Measurements from ENCODE around the gene TMEM26. TPM values are rescaled to one million over a fixed set of nuclear protein-coding genes. Genes with fewer than 3 reads are reported as not detected.

The TMEM26 gene
- total RNA-seq, 2 donors from 2014 or later: not detected

GRCh38 chr10:61448841-61449600 is 4.2 kb downstream of the TMEM26 start:
- intact Hi-C loops (cut with DNase I): no loop called here
- peaks cover 0 to 5% of the 10 kb centered on the region in 2 donors for H3K27me3 ChIP-seq
- ATAC-seq: no peak

GRCh38 chr10:61448091-61448490 is 5.1 kb downstream of the TMEM26 start:
- WGBS, 2 donors: 52 to 66% methylated on average over 3 of the region's 3 CpGs
- ATAC-seq (no peak), DNase-seq (no peak)
- no peaks in the 10 kb centered on the region for H3K36me3 ChIP-seq (replicated peaks in 1 of 2; ENCODE audit: insufficient read depth in 1 of 2, low read depth in 2 of 2)
- no peaks in the 10 kb centered on the region for H3K9me3 ChIP-seq
- no peak overlapping the region for H3K4me3 ChIP-seq
- H3K4me1 ChIP-seq: peaks cover 12% of the 10 kb centered on the region
- intact Hi-C loops (cut with DNase I): no loop called here
- TF ChIP-seq CTCF (IDR thresholded peaks at IDR 0.05) (no peak), POLR2A (IDR thresholded peaks at IDR 0.05) (no peak)
- H3K27me3 ChIP-seq: peaks cover 0 to 1% of the 10 kb centered on the region in 2 donors
- H3K27ac ChIP-seq: no peak overlapping the region

More at GRCh38 chr10:61448841-61449600, 4.2 kb downstream of the TMEM26 start:
- no peak overlapping the region for H3K4me3 ChIP-seq
- H3K9me3 ChIP-seq: no peaks in the 10 kb centered on the region
- no peaks in the 10 kb centered on the region for H3K36me3 ChIP-seq (replicated peaks in 1 of 2; ENCODE audit: insufficient read depth in 1 of 2, low read depth in 2 of 2)
- no peak for DNase-seq
- peaks cover 18% of the 10 kb centered on the region for H3K4me1 ChIP-seq
- 54 to 63% methylated on average over 5 of the region's 5 CpGs for WGBS, 2 donors
- no peak for TF ChIP-seq CTCF (IDR thresholded peaks at IDR 0.05)
- no peak overlapping the region for H3K27ac ChIP-seq

- H3K27ac ChIP-seq: no peak overlapping the region
- WGBS, 2 donors: 58 to 64% methylated on average over 4 of the region's 4 CpGs
- H3K4me1 ChIP-seq: no peaks in the 10 kb centered on the region
- H3K36me3 ChIP-seq (replicated peaks in 1 of 2; ENCODE audit: insufficient read depth in 1 of 2, low read depth in 2 of 2): no peaks in the 10 kb centered on the region
- DNase-seq: no peak
- H3K4me3 ChIP-seq: no peak overlapping the region
- H3K27me3 ChIP-seq: no peaks in the 10 kb centered on the region
- no peak for TF ChIP-seq CTCF (IDR thresholded peaks at IDR 0.05)
- TF ChIP-seq POLR2A (IDR thresholded peaks at IDR 0.05): no peak
- no peak for ATAC-seq
- intact Hi-C loops (cut with DNase I): no loop called here
- H3K9me3 ChIP-seq: no peaks in the 10 kb centered on the region
Observed at GRCh38 chr10:61439058-61439609, 14.0 kb downstream of the TMEM26 start.

GRCh38 chr10:61438141-61438988 is 14.8 kb downstream of the TMEM26 start:
- H3K9me3 ChIP-seq: no peaks in the 10 kb centered on the region
- ATAC-seq (no peak), DNase-seq (no peak)
- H3K27me3 ChIP-seq: no peaks in the 10 kb centered on the region
- intact Hi-C loops (cut with DNase I): no loop called here
- 35 to 41% methylated on average over 2 of the region's 2 CpGs for WGBS, 2 donors
- no peaks in the 10 kb centered on the region for H3K36me3 ChIP-seq (replicated peaks in 1 of 2; ENCODE audit: insufficient read depth in 1 of 2, low read depth in 2 of 2)
- no peak overlapping the region for H3K4me3 ChIP-seq
- TF ChIP-seq POLR2A (IDR thresholded peaks at IDR 0.05): no peak
- no peaks in the 10 kb centered on the region for H3K4me1 ChIP-seq
- no peak overlapping the region for H3K27ac ChIP-seq

GRCh38 chr10:61423178-61423577 is 30.0 kb downstream of the TMEM26 start:
- Histone ChIP-seq H3K36me3 (replicated peaks in 1 of 2; ENCODE audit: insufficient read depth in 1 of 2, low read depth in 2 of 2) (no peaks in the 10 kb centered on the region), H3K9me3 (no peaks in the 10 kb centered on the region), H3K27ac (no peak overlapping the region), H3K4me1 (no peaks in the 10 kb centered on the region), H3K27me3 (no peaks in the 10 kb centered on the region), H3K4me3 (no peak overlapping the region)
- ATAC-seq (no peak), DNase-seq (no peak)
- intact Hi-C loops (cut with DNase I): no loop called here
- WGBS, 2 donors: 42 to 50% methylated on average over 1 of the region's 1 CpG
- TF ChIP-seq CTCF (IDR thresholded peaks at IDR 0.05) (no peak), POLR2A (IDR thresholded peaks at IDR 0.05) (no peak)

Measured in body of pancreas (tissue), 4 donors.